ENCODE data around the gene POP4.

GRCh38 chr19:29581398-29581797 lies 24.7 kb upstream of the POP4 start:
- no peak for TF ChIP-seq CTCF (IDR thresholded peaks at IDR 0.05)
- TF ChIP-seq POLR2A (IDR thresholded peaks at IDR 0.05), result no peak
- TF ChIP-seq EP300 (IDR thresholded peaks at IDR 0.05), result no peak
- TF ChIP-seq POLR2AphosphoS5 (IDR thresholded peaks at IDR 0.05), result no peak
